ENCODE data around the gene KPNA4.
"Not testable (repeated sequence)": the region's sequence is repeated elsewhere in the genome, so short reads cannot be mapped to it uniquely, and the experiment has no call there.

The KPNA4 gene

GRCh38 chr3:160569894-160570652 is 4.7 kb upstream of the KPNA4 start:
- peak; percentile 81 for DNase-seq

GRCh38 chr3:160568989-160569388 is 3.6 kb upstream of the KPNA4 start:
- no peak for DNase-seq

GRCh38 chr3:160567774-160568173 is 2.4 kb upstream of the KPNA4 start:
- DNase-seq: no peak

- DNase-seq: no peak
Measured at GRCh38 chr3:160566499-160566898, 1.1 kb upstream of the KPNA4 start.

GRCh38 chr3:160564949-160565441 is 376 bp downstream of the KPNA4 start:
- DNase-seq: peak; percentile 65

GRCh38 chr3:160564258-160564911 is 986 bp downstream of the KPNA4 start:
- DNase-seq: no peak

- DNase-seq: no peak
Measured at GRCh38 chr3:160562952-160563351, 2.4 kb downstream of the KPNA4 start.

GRCh38 chr3:160557571-160557970 is 7.8 kb downstream of the KPNA4 start:
- no peak for DNase-seq

GRCh38 chr3:160556141-160556540 is 9.2 kb downstream of the KPNA4 start:
- no peak for DNase-seq

- no peak for DNase-seq
Measured at GRCh38 chr3:160554980-160555379, 10.4 kb downstream of the KPNA4 start.

- no peak for DNase-seq
Measured at GRCh38 chr3:160553827-160554226, 11.5 kb downstream of the KPNA4 start.

GRCh38 chr3:160546727-160547126 is 18.6 kb downstream of the KPNA4 start:
- DNase-seq: no peak

- no peak for DNase-seq
Measured at GRCh38 chr3:160545504-160545871, 19.9 kb downstream of the KPNA4 start.

- DNase-seq: no peak
Measured at GRCh38 chr3:160544844-160545503, 20.4 kb downstream of the KPNA4 start.

- DNase-seq: no peak
Measured at GRCh38 chr3:160540551-160540950, 24.8 kb downstream of the KPNA4 start.

GRCh38 chr3:160538895-160539294 is 26.5 kb downstream of the KPNA4 start:
- no peak for DNase-seq

- no peak for DNase-seq
Measured at GRCh38 chr3:160537729-160538128, 27.6 kb downstream of the KPNA4 start.

GRCh38 chr3:160532371-160532770 is 33.0 kb downstream of the KPNA4 start:
- DNase-seq: no peak

- DNase-seq: no peak
Measured at GRCh38 chr3:160531311-160531710, 34.1 kb downstream of the KPNA4 start.

GRCh38 chr3:160516391-160516790 is 49.0 kb downstream of the KPNA4 start:
- DNase-seq: not testable (repeated sequence)

- no peak for DNase-seq
Measured at GRCh38 chr3:160501325-160501724, 64.0 kb downstream of the KPNA4 start.

- DNase-seq: no peak
Measured at GRCh38 chr3:160498202-160498601, 67.2 kb downstream of the KPNA4 start.

GRCh38 chr3:160490166-160490565 is 75.2 kb downstream of the KPNA4 start:
- DNase-seq: no peak

- no peak for DNase-seq
Measured at GRCh38 chr3:160486459-160486869, 78.9 kb downstream of the KPNA4 start.

Measured in NCI-H2029 treated with DMSO at 0.1 percent for 48 hours (cell line).